Stimulated activated naive CD4-positive, alpha-beta T cell treated with Interleukin-2 at 50 U/mL for 16 hours (primary cell): ENCODE measurements around the gene MIR17HG.

Experiments used
- DNase-seq: peaks from one replicate; lab custom pipeline; 2025; lab: John Stamatoyannopoulos, UW

MIR17HG gene

DNA sequence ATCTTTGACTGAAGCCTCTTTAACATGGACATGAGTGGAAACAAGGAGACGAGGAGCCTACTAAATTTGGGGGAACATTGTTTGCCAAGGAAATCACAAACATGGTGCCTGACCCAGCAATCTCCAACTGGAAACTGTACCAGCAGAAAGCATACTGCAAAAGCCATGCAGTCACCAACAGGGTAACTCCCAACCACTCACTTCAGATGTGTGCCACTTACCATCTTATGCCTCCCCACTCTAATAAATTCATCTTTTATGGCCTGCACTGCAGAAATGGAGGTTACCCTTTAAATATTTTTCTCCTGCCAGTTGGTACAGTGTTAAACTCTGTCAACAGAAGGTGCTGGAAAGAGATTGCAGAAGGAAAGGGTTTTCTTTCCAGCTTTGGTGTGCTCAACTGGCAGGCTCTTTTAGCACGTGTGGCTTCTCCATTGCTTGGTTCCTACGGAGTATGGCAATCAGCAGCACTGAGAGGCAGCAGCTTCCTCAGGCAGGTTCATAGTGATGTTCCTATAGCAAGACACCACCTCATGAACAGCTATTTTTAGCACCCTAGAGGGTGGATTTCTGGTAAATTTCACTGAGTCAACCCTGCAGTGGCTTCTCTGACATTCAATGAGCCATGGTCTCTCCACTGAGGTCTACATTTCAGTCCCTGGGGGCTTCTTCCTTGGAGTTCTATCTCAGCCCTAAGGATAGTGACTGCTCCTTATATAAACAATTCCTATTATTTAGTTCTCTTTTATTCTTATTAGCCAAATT is 21.4 kb downstream of the MIR17HG start:
- no peak for DNase-seq

DNA sequence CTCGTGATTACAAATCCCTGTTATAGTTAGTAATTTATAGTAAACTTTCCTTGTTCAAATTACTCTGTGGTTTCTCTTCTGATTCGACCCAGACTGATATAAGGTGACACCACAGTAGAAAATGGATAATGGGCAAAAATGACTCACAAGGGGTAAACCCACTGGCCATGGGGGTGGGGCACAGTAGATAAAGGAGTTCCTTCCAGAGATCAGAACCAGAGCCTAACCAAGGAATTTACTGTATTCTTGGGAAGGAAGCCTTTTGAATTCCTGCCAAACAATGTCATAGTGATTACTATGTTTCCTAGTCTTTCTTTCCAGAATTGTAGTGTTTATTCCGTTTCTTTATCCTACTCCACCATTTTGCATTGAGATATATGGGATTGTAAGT is 21.9 kb downstream of the MIR17HG start:
- peak; percentile 4 for DNase-seq

DNA sequence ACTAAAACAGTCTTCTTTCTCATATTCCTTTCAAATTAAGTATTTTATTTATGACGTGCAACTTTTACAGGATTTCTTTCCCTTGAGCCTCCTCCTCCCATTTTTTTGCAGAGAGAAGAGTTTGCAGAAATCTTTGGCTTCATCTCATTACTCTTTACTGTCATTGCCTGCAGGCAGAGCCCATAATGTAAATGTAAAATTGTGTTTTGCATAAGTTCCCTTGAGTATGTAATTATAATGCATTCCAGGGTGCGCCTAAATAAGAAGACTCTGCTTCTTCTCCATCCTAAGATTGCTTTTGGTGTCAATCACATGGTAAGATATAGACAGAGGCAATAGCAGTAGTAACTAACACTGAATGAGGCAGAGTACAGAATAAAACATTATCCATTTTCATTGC is 23.0 kb downstream of the MIR17HG start:
- DNase-seq = no peak

DNA sequence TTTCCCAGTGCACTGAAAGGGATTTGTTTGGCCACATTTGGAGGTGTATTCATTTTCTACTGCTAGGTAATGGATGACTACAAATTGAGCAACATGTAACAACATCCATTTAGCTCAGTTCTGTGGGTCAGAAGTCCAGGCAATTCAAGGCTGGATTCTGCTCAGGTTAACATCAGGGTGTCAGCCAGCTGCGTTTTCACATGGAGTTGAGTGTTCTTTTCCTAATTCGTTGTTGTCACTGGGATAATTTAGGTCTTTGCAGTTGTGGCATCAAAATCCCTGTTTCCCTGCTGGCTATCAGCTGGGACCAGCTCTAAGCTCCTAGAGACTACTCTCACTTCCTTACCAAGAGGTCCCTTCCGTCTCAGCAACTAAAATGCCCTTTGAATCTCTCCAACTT is 25.4 kb downstream of the MIR17HG start:
- DNase-seq = no peak

DNA sequence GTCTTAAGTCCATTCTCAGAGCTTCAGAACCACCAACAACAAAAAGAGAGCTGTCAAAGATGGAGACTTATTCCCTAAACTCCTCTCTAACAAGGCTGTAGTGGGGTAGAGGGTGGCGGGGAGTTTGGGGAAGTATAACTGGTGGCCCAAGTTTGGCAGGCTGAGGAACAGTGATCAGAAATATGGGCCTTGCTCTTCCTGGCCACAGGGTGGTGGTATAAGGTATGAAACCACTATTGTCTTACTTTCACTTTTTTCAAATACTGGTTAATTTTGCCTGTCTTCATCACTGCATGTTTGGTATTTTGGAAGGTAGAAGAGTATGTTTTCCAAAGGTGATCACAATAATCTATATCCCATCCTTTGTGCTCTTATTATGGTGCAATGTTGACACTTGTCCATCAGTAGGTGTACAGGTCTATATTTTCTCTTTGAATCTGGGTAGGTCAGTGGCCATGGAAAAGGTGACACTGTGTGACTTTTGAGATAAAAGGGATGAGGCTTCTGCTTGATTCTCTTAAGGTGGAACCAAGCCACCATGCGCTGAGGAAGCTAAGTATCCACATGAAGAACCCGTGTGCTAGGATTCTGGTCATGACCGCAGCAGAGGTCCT is 27.7 kb downstream of the MIR17HG start:
- no peak for DNase-seq

DNA sequence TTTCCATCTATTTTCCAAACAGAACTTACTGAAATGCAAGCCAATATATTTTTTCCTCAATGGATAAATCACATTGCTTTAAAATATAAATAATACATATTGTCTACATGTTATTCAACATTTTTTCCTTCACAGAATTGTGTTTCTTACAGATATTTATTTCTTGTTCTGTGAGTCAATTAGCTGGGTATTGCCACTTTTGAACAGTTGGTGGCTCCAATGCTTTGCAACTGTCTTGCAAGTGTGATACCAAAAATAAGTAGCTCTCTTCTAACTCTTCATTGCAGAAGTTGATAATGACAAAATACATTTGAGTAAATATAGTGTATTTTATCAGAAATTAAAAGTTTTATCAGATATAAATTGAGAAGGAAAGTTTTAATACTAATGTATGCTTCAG is 33.9 kb downstream of the MIR17HG start:
- no peak for DNase-seq

DNA sequence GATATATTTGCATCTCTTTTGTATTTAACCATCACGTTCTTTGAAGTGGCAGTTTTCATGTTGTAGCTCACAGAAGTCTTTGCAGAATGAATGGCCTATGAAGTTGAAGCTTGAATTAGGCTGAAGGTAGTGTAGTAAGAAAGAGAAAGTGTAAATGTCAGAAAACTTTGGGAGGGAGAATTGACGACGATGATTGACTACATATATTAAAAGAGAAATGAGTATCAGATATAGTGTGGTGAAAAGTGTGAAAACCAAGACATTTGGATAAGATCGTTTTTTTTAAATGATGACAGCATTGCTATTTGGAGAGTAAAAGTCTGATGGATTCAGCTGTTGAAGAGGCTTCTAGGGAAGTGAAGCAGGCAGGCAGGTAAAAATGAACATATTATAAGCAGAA is 36.3 kb downstream of the MIR17HG start:
- DNase-seq = no peak

DNA sequence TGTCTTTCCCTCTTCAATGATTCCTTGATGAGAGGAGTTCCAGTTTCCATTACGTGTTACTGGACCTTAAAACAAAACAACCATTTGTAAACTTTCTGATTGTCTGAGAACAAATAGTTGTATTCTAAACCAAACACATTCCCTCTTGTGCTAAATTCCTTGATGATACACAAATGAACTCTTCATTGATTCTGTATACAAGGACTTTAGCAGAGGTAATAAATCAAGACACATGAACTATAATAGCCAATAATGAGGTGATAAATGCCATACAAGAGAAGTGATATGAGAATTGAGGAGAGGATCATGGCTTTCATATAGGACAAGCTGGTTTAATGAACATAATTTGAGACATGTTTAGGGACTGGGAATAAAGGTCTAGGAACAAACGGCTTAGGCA is 37.4 kb downstream of the MIR17HG start:
- DNase-seq = no peak

DNA sequence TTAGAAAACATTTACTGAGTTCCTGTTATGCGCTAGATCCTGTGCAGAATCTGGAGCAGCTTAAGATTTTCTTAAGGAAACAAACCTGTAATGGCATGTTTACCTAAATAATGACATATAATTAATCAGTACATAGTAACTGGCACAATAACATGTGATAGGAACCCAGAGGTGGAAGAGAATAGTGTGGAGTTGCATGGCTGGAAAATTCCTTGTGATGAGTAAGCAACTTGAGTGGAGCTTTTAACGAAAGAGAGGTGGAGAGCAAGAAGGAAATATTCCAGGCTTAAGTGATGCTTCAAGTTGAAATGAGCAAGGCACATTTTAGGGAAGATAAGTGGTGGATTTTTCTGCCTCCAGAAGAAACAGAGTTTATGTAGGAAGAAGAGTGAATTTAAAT is 41.7 kb downstream of the MIR17HG start:
- DNase-seq = no peak

DNA sequence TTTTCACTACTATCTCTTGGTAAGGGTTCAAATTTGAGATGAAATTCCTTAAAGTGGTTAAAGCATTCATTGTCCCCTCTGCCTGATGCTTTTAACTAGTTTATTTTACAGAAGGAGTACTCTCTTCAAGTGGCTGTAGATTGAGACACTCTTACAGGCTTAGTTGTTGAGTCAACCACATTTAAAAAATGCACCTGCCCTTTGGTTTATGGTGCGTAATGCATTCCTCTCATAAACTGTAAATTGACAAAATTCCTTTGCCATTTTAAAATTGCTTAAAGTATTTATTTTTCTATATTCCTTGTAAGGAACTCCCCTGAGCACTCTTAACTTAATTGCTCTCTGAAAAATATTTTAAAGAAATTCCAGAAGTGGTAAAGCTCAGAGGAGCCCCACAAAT is 50.1 kb downstream of the MIR17HG start:
- no peak for DNase-seq

DNA sequence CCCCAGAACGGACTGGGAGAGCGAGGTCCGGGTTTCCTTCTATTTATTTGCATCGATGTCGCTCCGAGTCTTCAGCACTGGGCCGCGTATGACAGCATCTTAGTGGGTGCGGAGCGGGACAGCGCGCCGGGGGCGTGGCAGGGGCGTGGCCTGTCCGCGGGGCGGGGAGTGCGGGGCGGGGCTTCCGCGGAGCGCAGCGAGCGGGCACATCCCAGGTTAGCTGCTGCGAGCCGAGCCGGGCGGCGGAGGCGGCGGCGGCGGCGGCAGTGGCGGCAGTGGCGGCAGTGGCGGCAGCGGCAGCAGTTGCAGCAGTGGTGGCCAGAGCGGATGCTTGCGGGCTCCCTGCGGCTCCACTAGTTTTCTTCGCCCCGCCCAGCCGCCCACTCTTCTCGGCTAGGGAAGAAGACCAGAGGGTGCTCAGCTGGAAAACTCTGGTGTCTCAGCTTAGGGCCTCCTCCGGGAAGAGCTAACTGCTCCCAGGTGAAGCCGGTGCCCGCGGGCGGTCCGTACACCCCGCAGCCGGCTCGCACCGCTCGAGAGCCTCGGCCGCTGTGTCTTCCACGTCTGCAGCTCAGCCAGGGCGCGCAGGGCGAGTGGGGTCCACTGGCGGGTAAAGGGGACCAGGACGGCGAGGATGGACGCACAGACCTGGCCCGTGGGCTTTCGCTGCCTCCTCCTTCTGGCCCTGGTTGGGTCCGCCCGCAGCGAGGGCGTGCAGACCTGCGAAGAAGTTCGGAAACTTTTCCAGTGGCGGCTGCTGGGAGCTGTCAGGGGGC is 51.1 kb downstream of the MIR17HG start, which contains the start of gene GPC5:
GPC5 (plus strand) TSS at position 209 of the 776 bp plus-strand sequence.
- DNase-seq = peak; percentile 72

DNA sequence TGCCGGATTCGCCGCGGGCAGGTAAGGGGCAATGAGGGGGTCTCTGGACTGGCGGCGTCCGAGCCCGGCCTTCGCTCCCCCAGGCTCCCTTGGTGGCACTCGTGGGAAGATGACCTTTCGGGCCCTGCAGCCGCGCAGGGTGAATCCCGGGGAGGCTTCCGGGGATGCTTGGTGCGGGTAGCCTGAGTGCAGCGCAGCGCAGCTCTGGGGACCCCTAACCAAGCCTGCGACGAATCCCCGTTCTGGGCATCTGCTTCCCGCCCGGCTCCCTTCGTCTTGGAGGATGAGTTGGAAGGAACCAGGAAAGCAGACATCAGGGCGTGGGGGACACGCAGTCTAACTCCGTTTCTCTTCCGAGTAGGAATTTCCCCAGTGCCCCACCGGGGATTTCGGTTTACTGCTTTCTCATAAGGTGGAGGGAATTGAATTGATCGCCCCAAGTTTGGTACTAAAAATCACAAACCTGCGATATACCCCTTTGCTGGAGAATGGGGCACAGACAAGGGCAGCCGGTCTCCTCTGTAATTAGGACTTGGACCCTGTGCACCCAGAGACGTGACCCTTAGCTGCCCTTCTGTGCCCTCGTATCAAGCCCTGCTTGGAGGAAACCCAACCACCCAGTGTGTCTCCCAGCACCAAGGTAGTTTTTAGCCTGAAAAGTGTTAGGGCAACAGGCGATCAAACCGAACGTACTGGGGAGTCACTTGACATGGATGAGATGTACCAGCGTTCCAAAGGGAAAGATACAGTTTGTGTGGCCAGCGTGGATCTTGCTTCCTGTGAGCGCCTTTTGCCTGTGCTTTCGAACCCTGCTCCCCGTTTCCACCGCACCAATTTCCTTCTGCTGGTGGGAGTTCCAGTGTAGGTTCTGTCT is 51.9 kb downstream of the MIR17HG start:
- DNase-seq = no peak

DNA sequence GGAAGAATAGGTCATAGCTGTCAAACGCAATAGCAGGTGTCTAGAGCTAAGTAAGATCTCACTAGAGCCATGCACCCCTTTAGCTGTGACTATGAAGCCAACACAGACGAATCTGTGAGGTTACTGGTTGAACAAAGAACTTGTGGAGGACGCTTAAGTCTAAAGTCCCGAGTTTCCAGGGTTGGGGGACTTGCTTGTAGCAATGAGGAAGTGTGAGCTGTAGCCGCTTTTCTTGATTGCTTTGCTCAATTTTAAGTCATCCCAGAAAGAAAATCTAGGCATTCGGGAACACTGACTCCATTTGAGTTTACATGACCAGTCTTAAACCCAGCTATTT is 52.5 kb downstream of the MIR17HG start:
- DNase-seq = no peak

DNA sequence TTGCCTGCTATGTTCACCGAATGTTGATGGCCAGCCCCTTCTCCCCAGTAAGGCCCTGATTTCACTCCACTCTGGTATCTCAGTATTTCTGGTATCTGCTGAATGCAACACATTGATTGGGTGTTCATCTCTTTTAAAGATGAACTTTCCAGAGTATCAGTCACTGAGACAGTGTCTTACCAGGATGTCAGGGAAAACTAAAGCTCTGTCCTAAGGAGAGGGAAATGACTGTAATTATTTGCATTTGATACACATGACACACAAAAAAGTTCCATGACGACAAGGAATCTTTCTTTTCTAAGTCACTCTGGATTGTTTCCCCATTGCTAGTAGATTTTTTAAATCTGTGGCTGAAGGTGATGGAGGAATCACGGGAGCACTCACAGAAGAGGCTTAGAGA is 53.2 kb downstream of the MIR17HG start:
- DNase-seq = no peak

DNA sequence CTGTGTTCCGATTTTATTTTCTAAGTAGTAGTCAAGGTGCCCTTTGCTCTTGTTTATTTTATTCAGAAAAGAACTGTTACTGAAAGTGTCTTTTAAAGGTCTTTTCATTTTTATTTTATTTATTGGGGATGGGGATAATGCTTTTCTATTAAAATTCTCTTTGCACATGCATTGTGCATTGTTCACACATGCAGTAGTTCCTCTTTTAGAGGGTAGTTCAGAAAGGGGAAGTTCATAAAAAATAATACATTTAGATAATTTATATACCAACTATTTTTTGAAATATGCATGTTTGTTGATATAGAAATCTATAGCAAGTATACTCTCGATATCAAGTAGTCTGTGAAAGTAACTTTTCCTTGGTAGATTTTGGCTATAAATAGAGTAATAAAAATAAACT is 54.4 kb downstream of the MIR17HG start:
- no peak for DNase-seq
